Measurements from ENCODE around the gene PPP1R12C.

The PPP1R12C gene

GRCh38 chr19:55095260-55096060 is 22.0 kb downstream of the PPP1R12C start:
- H3K9me3 ChIP-seq: no peaks in the 10 kb centered on the region
- peaks cover 84% of the 10 kb centered on the region for H3K36me3 ChIP-seq
- H3K4me3 ChIP-seq (ENCODE audit: low read depth in 1 of 2, low read length in 1 of 2): no peak overlapping the region
- H3K27ac ChIP-seq: no peak overlapping the region
- TF ChIP-seq CTCF (IDR thresholded peaks at IDR 0.05): no peak
- no peaks in the 10 kb centered on the region for H3K4me1 ChIP-seq (ENCODE audit: control insufficient read depth in 1 of 2, insufficient read depth in 1 of 2, low read depth in 1 of 2, low read length in 1 of 2)
- H3K27me3 ChIP-seq: no peaks in the 10 kb centered on the region

GRCh38 chr19:55094456-55095259 is 22.8 kb downstream of the PPP1R12C start:
- no peak overlapping the region for H3K4me3 ChIP-seq (ENCODE audit: low read depth in 1 of 2, low read length in 1 of 2)
- no peak overlapping the region for H3K27ac ChIP-seq
- no peaks in the 10 kb centered on the region for H3K9me3 ChIP-seq
- H3K36me3 ChIP-seq: peaks cover 84% of the 10 kb centered on the region
- no peak for TF ChIP-seq CTCF (IDR thresholded peaks at IDR 0.05)
- no peaks in the 10 kb centered on the region for H3K4me1 ChIP-seq (ENCODE audit: control insufficient read depth in 1 of 2, insufficient read depth in 1 of 2, low read depth in 1 of 2, low read length in 1 of 2)
- H3K27me3 ChIP-seq: no peaks in the 10 kb centered on the region

GRCh38 chr19:55092423-55093318 is 24.8 kb downstream of the PPP1R12C start:
- peaks cover 0 to 1% of the 10 kb centered on the region in 2 experiments for H3K4me1 ChIP-seq (ENCODE audit: control insufficient read depth in 1 of 2, insufficient read depth in 1 of 2, low read depth in 1 of 2, low read length in 1 of 2)
- no peak overlapping the region for H3K4me3 ChIP-seq (ENCODE audit: low read depth in 1 of 2, low read length in 1 of 2)
- no peaks in the 10 kb centered on the region for H3K9me3 ChIP-seq
- no peak overlapping the region for H3K27ac ChIP-seq
- no peak for TF ChIP-seq CTCF (IDR thresholded peaks at IDR 0.05)
- peaks cover 71% of the 10 kb centered on the region for H3K36me3 ChIP-seq
- peaks cover 10% of the 10 kb centered on the region for H3K27me3 ChIP-seq

- no peak overlapping the region for H3K27ac ChIP-seq
- peaks cover 4 to 9% of the 10 kb centered on the region in 2 experiments for H3K4me1 ChIP-seq (ENCODE audit: control insufficient read depth in 1 of 2, insufficient read depth in 1 of 2, low read depth in 1 of 2, low read length in 1 of 2)
- H3K27me3 ChIP-seq: peaks cover 17% of the 10 kb centered on the region
- no peak overlapping the region for H3K4me3 ChIP-seq (ENCODE audit: low read depth in 1 of 2, low read length in 1 of 2)
- H3K9me3 ChIP-seq: no peaks in the 10 kb centered on the region
- TF ChIP-seq CTCF (IDR thresholded peaks at IDR 0.05): no peak
- H3K36me3 ChIP-seq: peaks cover 66% of the 10 kb centered on the region
Measured at GRCh38 chr19:55091955-55092354, 25.5 kb downstream of the PPP1R12C start.
